Cardiac septum (tissue), 1 donor: ENCODE results near the gene TBX10. TPM values are rescaled to one million over a fixed set of nuclear protein-coding genes. Genes with fewer than 3 reads are reported as not detected.
"Not testable (repeated sequence)": the region's sequence is repeated elsewhere in the genome, so short reads cannot be mapped to it uniquely, and the experiment has no call there.

Source experiments
- DNase-seq: peaks from one replicate; pipeline ENCODE4 v3.0.0-alpha.2; 2020; ENCODE audit warnings: low spot score
- intact Hi-C: fragments of 100-400 bp; cut with DNase I; formaldehyde crosslinking; loops from one replicate; pipeline ENCODE4 v1.14.0; 2022
- total RNA-seq: library from RNA; stranded (reverse); fragmentation: NEBNext Ultra II Directional; extraction: Animal tissue kit (Norgen Biotek cat#: 25700); gene quantifications from one replicate; pipeline ENCODE4 v1.2.1, GENCODE V29; 2021
- donor health status: DM: no; HTN: no; CAD: no.

Gene TBX10
- total RNA-seq, 1 donor from 2014 or later: not detected

GRCh38 chr11:67648140-67648795 is 8.7 kb upstream of the TBX10 start:
- no peak for DNase-seq
- intact Hi-C loops: no loop called here

GRCh38 chr11:67647471-67647870 is 7.9 kb upstream of the TBX10 start:
- no peak for DNase-seq
- intact Hi-C loops: no loop called here

- DNase-seq: no peak
- intact Hi-C loops: no loop called here
These were observed 7.2 kb upstream of the TBX10 start for GRCh38 chr11:67646535-67647336.

DNA sequence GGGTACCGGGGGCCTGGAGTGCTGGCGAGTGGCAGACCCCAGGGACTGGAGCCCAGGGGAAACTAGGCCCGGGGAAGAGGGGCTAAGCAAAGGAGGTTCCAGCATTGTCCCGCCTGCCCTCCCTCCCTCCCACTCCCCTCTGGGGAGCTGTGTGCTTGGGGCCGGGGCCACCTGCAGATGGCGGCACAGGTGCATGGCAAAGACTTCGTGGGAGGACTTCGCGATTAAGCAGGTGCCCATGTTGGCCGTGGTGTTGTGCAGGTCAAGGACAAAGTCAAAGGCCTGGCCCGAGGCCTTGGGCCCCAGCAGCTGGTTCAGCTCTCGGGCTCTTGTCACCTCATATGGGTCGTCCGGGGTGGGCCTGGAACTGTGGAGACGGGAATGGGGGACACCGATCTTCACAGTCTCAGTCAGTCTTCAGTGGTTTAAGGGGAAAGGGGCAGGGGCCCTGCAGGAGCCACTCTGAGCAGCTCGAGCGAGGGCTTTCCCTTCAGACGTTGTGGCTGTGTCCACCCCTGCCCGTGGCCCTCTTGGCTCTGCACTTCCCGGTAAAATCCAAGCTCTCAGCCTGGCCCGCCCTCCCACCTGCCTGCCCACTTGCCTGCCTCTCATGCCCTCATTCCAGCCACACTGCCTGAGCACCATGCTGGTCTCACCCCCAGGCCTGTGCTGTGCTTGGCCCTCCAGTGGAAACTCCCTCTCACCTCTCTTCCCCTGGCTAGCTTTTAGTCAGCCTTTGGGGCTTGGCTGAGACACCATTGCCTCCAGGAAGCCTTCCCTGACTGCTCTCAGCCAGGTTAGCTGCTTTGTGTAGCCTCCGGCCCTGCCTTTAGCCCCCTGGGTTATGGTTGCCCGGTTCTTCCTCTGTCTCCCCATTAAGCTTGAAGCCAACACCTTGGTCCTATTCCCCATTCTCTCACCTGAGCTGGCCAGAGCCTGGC is 6.2 kb upstream of the TBX10 start:
- no peak for DNase-seq
- intact Hi-C loops: no loop called here

DNA sequence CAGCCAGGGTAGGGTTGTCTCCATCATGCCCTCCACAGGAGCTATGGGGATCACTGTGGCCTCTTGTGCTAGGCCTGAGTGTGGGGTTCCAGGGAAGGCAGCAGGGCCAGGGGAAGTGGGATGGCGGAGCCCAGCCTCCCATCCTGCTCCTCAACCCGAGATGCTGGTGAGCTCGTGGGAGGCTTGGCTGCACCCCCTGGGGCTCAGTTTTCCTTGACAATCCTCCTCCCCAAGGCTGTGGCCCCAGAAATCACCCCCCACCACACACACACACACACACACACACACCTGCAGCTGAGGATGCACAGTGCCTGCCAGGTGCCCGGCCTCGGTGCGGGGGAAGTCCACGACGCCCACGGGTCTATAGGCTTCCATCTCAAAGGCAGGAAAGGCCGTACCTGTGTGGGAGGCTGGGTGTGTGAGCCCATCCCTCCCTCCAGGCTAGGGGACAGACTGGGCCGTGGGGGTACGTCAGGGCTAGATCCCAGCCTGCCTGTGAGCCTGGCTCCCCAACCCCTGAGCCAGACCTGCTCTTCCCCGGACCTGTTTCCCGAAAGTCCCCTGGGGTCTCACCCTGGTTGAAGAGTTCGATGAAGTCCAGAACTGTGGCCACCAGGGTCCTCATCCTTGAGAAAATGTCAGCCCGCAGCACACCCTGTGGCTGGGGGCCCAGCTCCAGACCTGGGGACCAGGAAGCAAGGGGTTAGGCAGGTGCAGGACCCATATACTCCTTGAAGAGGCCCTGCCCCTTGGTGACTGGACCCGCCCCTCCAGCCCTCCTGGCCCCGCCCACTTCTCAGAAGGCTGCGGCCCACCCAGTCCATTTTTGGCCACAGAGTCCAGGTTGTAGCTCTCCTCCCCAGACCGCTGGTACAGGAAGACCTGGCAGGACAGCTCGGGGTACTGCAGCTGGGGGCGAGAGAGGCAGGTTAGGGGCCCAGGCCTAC is 5.2 kb upstream of the TBX10 start:
- no peak for DNase-seq
- intact Hi-C loops: no loop called here

GRCh38 chr11:67644042-67644441 is 4.5 kb upstream of the TBX10 start:
- intact Hi-C loops: no loop called here
- DNase-seq: no peak

DNA sequence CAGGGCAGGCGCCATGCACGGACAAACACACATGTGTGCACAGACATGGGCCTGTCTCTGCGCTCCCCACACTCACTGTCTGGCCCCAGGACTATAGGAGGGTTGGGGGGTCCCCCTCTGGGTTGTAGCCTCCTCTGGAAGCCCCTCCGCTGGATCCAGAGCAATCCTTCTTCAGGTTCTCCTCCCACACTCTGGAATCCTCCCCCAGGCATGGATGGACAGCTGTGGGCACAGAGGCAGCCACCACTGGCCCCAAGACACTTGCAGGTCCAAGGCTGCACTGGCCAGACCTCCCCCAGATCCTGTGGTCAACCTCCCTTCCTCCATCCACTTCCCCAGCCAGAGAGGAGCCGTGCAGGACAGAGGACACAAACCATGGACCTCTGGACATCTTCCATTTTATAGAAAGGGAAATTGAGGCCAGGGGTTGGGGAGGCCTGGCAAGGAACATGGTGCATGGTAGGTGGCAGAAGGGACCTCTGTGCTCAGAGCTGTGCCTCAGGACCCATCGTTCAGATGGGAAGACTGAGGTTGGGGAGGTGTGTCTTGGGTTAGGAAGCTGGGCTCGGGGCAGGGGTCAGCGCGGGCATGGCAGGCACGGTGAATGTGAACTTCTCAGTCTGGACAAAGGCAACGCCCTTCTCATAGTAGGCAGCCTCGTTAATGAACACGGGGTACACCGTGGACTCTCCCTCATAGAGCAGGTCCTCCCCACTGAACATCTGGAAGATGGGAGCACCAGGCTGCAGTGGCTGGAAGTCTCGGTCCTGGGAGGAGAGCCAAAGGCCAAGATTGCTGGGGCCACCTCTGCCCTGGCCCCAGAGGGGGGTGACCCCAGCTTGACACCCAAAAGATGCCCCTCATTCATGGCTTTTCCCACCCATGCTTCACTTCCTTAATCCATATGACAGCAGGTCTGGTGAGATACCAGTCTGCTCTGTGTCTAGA is 2.9 kb upstream of the TBX10 start:
- DNase-seq: no peak
- intact Hi-C loops: no loop called here

- no peak for DNase-seq
- intact Hi-C loops: no loop called here
These were observed 2.0 kb upstream of the TBX10 start for GRCh38 chr11:67641338-67642172.

GRCh38 chr11:67640758-67641337 is 1.3 kb upstream of the TBX10 start:
- intact Hi-C loops: no loop called here
- no peak for DNase-seq

GRCh38 chr11:67640021-67640757 is 626 bp upstream of the TBX10 start:
- no peak for DNase-seq
- intact Hi-C loops: no loop called here

- intact Hi-C loops: no loop called here
- DNase-seq: no peak
These were observed 777 bp downstream of the TBX10 start for GRCh38 chr11:67638535-67639437.

DNA sequence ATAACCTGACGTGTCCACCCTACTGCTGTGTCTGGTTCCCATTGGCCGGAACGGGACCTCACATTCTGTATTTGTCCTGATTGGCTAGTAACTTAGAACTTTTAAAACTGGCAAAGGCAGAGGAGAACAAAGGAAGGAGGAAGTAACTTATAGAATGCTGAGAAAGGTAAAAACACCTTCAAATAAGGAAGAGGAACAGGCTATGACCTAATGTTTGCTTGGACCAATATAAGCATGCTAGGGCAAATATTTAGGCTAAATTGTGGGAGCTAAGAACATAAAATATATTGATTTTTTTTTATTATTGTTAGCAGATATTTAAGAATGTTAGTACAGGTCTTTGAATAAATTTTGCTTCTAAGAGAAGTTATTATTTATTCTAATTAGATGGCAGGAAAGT is 2.1 kb downstream of the TBX10 start:
- DNase-seq, intact Hi-C loops: not testable (repeated sequence)

- intact Hi-C loops: no loop called here
- no peak for DNase-seq
These were observed 2.6 kb downstream of the TBX10 start for GRCh38 chr11:67636962-67637361.

DNA sequence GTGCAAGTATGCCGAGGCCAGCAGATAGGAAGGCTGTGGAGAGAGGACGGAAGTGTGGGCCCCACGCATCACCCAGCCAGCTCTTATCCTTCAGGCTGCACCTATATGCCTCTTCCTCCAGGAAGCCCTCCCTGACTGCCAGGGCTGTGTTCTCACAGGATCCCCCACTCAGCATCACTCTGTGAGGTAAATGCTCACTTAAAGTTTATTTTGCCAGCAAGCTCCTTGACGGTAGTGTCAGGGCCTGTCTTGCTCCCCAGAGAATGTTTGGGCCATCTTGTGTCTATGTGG is 4.4 kb downstream of the TBX10 start:
- intact Hi-C loops: no loop called here
- DNase-seq: no peak
